K562 (cell line): Measurements from ENCODE around the gene PES1. TPM values are rescaled to one million over a fixed set of nuclear protein-coding genes. Genes with fewer than 3 reads are reported as not detected.

Source experiments
- ATF2 ChIP-seq: sonication (generic); formaldehyde crosslinking; IDR thresholded peaks from 2 replicates; pipeline ENCODE4 v1.8.1; 2022; ENCODE audit warnings: missing genetic modification reagents
- DMBX1 ChIP-seq: fragments of 250-450 bp; sonication (Bioruptor Pico); IDR thresholded peaks from 2 replicates; pipeline ENCODE4 v1.8.0; 2022; ENCODE audit warnings: inconsistent platforms, mild to moderate bottlenecking, moderate library complexity, borderline replicate concordance
- ETV5 ChIP-seq: sonication (generic); formaldehyde crosslinking; IDR thresholded peaks from 2 replicates; pipeline ENCODE4 v1.4.0; 2020; ENCODE audit warnings: low read depth, mild to moderate bottlenecking, missing genetic modification reagents
- EWSR1 ChIP-seq: fragments of 450-650 bp; IDR thresholded peaks from 2 replicates; pipeline ENCODE4 v1.6.1; 2018; ENCODE audit warnings: borderline replicate concordance, mild to moderate bottlenecking, low read depth, moderate library complexity; ENCODE audit not compliant: partially characterized antibody
- KAT8 ChIP-seq: fragments of 450-650 bp; IDR thresholded peaks from 2 replicates; pipeline ENCODE4 v1.6.1; 2016; ENCODE audit warnings: low read depth, mild to moderate bottlenecking
- PHB ChIP-seq: fragments of 250-450 bp; sonication (Bioruptor Pico); IDR thresholded peaks from 2 replicates; pipeline ENCODE4 v1.5.0; 2021
- RAD51 ChIP-seq: fragments of 450-650 bp; IDR thresholded peaks from 2 replicates; pipeline ENCODE4 v1.7.1; 2016; ENCODE audit warnings: low read depth, mild to moderate bottlenecking, borderline replicate concordance
- RBM15 ChIP-seq: fragments of 200-400 bp; formaldehyde crosslinking; IDR thresholded peaks from 2 replicates; pipeline ENCODE4 v1.6.1; 2018; ENCODE audit warnings: mild to moderate bottlenecking, low read length, moderate library complexity; ENCODE audit not compliant: insufficient read depth
- RBM25 ChIP-seq: fragments of 200-400 bp; formaldehyde crosslinking; IDR thresholded peaks from 2 replicates; pipeline ENCODE4 v1.6.1; 2018; ENCODE audit warnings: low read length, low read depth, moderate library complexity; ENCODE audit not compliant: severe bottlenecking
- SFPQ ChIP-seq: fragments of 200-400 bp; formaldehyde crosslinking; IDR thresholded peaks from 2 replicates; pipeline ENCODE4 v1.6.1; 2017; ENCODE audit warnings: mild to moderate bottlenecking, low read depth, low read length, moderate library complexity
- SMARCA5 ChIP-seq: fragments of 450-650 bp; IDR thresholded peaks from 2 replicates; pipeline ENCODE4 v1.6.1; 2016
- TAL1 ChIP-seq: fragments of 450-650 bp; IDR thresholded peaks from 2 replicates; pipeline ENCODE4 v1.6.1; 2016; ENCODE audit warnings: mild to moderate bottlenecking
- VEZF1 ChIP-seq: fragments of 200-800 bp; sonication (Bioruptor generic); IDR thresholded peaks from 2 replicates; pipeline ENCODE4 v1.6.1; 2017; ENCODE audit warnings: missing genetic modification characterization, missing compliant biosample characterization
- XRCC5 ChIP-seq: fragments of 200-400 bp; formaldehyde crosslinking; IDR thresholded peaks from 2 replicates; pipeline ENCODE4 v1.6.1; 2017; ENCODE audit warnings: low read depth, mild to moderate bottlenecking, low read length
- ZKSCAN1 ChIP-seq: fragments of 150-350 bp; IDR thresholded peaks from 2 replicates; pipeline ENCODE4 v1.6.1; 2016; ENCODE audit warnings: low read depth, low read length
- ZNF217 ChIP-seq: sonication (generic); formaldehyde crosslinking; IDR thresholded peaks from 2 replicates; pipeline ENCODE4 v1.8.0; 2022; ENCODE audit warnings: mild to moderate bottlenecking, missing genetic modification reagents
- ZNF253 ChIP-seq: fragments of 250-450 bp; sonication (Bioruptor Pico); conservative IDR thresholded peaks from 2 replicates; pipeline ENCODE4 v1.6.1; 2021; ENCODE audit warnings: mild to moderate bottlenecking
- ZNF311 ChIP-seq: fragments of 250-450 bp; sonication (Bioruptor Pico); IDR thresholded peaks from 2 replicates; pipeline ENCODE4 v1.4.0; 2020; ENCODE audit warnings: mild to moderate bottlenecking, moderate library complexity
- polyA plus RNA-seq, 8 experiments: library from polyadenylated mRNA; depleted of rRNA in 4 of 8; stranded (reverse) in 5 of 8; unstranded in 3 of 8; fragments of >200 nt; fragmentation: Nextera tagmentation in 2 of 8; fragmentation: Illumina TruSeq in 1 of 8; extraction: Ambion mirVana in 2 of 8; extraction: Trizol in 1 of 8; gene quantifications; 2 replicates each; pipeline versions ENCODE4 v1.2.1 to v1.2.3, GENCODE V29; 2011 to 2014; ENCODE audit warnings: inconsistent platforms in 1 of 8, missing spikeins in 1 of 8
- total RNA-seq, 7 experiments: library from RNA; depleted of rRNA in 6 of 7; stranded (reverse); fragments of >200 nt in 6 of 7; fragmentation: Illumina TruSeq in 2 of 7; extraction: Trizol in 2 of 7; gene quantifications; 2 replicates each; pipeline versions ENCODE4 v1.2.1 to v1.2.3, GENCODE V29; 2011 to 2021; ENCODE audit warnings: low replicate concordance in 1 of 7
- TF ChIP-seq, protein P1 (sequence below): sonication (generic); formaldehyde crosslinking; IDR thresholded peaks from 2 replicates; pipeline ENCODE4 v1.8.1; 2023; ENCODE audit warnings: missing genetic modification reagents, mild to moderate bottlenecking, borderline replicate concordance

Gene PES1
- total and polyA plus RNA-seq, 9 of the 15 experiments (the other 6 are each of a cell fraction or from before 2014, with no cell fraction given), result 6.5 to 158 (median 94.3) TPM

- TF ChIP-seq VEZF1 (peak; percentile 74), SMARCA5 (no peak), KAT8 (no peak), ZKSCAN1 (no peak), SFPQ (no peak), ATF2 (CRISPR knock-in tag) (no peak), PHB (CRISPR knock-in tag) (no peak), ZNF311 (CRISPR knock-in tag) (no peak), RBM25 (no peak), RBM15 (no peak), ETV5 (CRISPR knock-in tag) (no peak), RAD51 (peak; percentile 45; the same call in 1 of the 2 replicates), XRCC5 (no peak), DMBX1 (CRISPR knock-in tag) (no peak), TAL1 (0 out of 2 replicates have a peak, but pooled peaks have one; percentile 12), EWSR1 (no peak), ZNF217 (CRISPR knock-in tag) (no peak), ZNF253 (no peak)
- TF ChIP-seq, protein P1, sequence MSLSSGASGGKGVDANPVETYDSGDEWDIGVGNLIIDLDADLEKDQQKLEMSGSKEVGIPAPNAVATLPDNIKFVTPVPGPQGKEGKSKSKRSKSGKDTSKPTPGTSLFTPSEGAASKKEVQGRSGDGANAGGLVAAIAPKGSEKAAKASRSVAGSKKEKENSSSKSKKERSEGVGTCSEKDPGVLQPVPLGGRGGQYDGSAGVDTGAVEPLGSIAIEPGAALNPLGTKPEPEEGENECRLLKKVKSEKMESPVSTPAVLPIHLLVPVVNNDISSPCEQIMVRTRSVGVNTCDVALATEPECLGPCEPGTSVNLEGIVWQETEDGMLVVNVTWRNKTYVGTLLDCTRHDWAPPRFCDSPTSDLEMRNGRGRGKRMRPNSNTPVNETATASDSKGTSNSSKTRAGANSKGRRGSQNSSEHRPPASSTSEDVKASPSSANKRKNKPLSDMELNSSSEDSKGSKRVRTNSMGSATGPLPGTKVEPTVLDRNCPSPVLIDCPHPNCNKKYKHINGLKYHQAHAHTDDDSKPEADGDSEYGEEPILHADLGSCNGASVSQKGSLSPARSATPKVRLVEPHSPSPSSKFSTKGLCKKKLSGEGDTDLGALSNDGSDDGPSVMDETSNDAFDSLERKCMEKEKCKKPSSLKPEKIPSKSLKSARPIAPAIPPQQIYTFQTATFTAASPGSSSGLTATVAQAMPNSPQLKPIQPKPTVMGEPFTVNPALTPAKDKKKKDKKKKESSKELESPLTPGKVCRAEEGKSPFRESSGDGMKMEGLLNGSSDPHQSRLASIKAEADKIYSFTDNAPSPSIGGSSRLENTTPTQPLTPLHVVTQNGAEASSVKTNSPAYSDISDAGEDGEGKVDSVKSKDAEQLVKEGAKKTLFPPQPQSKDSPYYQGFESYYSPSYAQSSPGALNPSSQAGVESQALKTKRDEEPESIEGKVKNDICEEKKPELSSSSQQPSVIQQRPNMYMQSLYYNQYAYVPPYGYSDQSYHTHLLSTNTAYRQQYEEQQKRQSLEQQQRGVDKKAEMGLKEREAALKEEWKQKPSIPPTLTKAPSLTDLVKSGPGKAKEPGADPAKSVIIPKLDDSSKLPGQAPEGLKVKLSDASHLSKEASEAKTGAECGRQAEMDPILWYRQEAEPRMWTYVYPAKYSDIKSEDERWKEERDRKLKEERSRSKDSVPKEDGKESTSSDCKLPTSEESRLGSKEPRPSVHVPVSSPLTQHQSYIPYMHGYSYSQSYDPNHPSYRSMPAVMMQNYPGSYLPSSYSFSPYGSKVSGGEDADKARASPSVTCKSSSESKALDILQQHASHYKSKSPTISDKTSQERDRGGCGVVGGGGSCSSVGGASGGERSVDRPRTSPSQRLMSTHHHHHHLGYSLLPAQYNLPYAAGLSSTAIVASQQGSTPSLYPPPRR (CRISPR knock-in tag), result no peak
These were observed at the start of gene PES1 (continued) for GRCh38 chr22:30591588-30592359.
